NCI-H1092 treated with DMSO at 0.1 percent for 48 hours (cell line): ENCODE measurements around the gene BCAS3.

ENCODE experiments used
- DNase-seq: peaks from one replicate; lab custom pipeline; 2025; lab: John Stamatoyannopoulos, UW

BCAS3 gene

DNA sequence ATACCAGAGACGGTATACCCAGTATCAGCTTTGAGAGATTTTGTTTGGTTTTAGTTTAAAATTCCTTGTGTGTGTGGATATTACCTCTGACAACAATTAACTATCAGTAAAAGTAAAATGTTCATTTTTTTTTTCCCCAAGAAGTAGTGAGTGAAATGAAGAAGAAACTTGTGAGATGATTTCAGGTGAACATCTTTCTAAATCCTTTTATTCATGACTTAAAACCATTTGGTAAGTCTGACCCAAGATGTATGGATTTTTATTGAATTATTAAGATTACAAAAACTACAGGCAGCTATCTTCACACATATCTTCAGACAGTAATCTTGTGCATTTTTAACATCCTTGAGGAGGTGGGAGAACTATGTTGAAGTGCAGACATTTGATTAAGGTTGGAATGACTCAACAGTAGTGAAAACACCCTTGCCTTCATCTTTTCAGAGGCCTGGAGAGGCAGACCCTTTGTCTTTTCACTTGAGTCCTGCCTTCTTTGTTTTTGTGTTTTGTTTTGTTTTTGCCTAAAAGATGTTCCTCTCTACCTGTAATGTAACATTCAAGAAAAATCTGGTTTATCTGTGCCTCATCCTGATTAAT lies 481.7 kb downstream of the BCAS3 start:
- no peak for DNase-seq

DNA sequence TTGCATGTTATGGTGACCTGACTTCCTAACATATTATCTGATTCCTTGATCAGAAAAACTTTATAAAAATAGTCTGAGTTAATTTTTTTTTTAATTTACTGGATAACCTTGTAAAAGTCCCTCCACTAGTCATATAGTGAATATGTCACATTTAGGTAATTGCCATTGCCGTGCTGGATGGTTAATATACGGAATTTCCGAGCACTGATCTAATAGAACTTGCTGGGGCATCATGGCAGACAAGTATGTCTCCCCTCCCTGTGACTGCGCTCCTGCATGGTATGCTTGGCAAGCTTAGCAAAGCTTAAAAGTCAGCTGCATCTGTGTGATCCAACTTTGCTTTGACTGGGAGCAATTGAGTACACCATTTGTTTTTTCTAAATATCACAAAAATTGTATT lies 482.6 kb downstream of the BCAS3 start:
- no peak for DNase-seq

DNA sequence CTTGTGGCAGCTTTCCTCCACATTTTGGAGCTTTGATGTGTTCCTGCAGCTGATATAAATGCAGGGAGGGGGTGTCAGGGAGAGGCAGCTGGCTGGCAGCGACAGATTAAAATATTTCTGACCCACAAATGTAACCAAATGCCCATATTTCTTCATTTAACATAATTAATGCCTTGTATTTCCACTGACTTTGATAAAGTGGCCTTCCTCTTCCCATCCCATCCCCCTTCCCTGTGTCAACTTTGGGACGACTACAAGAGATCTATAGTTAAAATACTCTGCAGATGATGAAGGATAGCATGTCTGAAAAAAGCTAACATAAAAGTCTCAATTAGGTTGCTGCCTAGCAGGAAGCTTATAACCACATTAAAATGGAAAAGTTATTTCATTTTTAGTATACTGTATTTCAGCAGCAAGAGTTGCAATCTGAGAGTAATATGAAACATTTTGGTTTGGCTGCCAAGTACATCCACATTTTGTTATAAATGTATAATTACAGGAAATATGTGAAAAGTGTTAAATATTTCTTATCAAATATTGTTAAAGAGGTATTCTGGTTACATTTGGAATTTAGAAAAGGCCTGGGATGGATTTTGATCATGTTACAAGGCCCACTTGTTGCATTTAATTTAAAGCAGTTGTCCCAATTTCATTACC lies 483.3 kb downstream of the BCAS3 start:
- no peak for DNase-seq

DNA sequence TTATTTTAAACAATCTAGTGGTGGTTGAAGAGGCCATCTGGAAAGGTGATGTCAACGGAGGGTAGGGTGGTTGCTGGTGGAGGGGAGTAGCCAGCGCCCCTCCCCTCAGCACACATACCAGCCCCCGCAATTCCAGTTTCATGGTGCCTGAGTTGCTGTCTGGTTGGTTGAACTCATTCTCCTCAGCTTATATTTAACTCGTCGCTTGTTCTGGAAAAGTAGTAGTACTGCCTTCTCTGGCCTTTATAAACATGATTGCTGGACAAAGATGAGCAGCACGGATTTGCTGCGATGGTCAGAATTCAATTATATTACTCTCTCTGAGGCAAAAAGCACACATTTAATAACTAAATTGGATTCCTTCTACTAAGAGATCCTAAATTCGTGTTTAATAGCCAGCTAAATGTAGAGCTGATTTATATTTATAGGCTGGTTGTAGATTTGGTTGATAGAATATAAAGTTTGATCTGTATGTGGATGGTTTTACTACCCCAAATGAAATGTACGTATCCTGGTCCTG lies 484.0 kb downstream of the BCAS3 start:
- no peak for DNase-seq

DNA sequence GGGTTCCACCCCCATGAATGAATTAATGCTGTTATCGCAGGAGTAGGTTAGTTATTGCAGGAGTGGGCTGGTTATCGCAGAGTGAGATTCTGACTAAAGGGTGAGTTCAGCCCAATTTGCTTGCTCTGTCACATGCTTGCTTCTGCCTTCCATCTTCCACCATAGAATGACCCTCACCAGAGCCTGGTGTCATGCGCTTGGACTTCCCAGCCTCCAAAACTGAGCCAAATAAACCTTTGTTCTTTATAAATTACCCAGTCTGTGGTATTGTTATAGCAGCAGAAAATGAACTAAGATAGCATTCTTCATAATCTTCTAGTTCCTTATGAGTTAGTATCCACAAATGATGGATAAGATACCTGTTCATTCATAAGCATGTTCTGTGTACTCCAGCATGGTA lies 486.9 kb downstream of the BCAS3 start:
- no peak for DNase-seq

DNA sequence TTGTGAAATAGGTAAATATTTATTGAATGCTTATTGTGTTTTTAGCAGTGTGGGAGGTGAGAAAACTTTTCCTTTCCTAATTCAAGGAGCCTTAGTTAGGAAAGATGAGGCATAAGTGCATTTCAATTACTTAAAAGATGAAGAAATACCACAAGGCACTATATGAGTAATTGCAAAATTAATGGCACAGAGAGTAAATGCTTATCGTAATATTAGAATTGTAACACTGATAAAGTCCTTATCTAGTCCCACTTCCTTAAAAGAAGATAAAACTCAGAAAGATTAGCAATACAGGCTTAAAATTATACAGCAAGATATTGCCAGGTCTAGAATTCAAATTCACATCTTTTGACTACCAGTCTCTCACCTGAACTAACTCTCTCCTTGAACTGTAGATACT lies 489.4 kb downstream of the BCAS3 start:
- DNase-seq, result no peak

DNA sequence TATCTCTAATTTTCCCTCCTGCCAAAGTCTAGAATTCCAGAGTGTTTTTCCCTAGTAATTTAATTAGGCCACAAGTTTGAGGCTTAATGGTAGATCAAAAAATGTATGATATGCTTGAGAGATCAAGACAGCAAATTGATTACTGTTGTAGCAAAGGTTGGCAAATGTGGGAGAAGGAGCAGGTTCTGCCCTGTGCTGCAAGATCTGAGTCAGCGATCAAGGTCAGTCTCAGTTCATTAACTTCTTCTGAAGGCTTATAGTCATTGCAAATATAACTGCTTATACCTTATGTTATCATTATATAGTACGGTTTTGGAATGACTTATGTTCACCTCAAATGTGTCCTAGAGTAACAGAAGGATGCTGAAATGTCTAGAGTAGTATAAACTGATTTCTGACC lies 490.9 kb downstream of the BCAS3 start:
- no peak for DNase-seq

DNA sequence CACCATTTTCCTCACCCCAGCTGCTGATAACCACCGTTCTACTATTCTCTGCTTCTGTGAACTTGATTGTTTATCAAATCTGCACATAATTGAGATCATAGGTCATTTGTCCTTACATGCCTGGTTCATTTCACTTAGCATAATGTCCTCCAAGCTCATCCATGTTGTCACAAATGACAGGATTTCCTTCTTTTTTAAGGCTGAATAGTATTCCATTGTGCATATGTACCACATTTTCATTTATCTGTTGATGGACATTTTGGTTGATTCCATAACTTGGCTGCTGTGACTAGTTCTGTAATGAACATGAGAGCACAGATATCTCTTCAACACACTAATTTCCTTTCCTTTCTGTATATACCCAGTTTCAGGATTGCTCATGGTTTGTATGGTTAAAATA lies 496.7 kb downstream of the BCAS3 start:
- DNase-seq, result no peak

DNA sequence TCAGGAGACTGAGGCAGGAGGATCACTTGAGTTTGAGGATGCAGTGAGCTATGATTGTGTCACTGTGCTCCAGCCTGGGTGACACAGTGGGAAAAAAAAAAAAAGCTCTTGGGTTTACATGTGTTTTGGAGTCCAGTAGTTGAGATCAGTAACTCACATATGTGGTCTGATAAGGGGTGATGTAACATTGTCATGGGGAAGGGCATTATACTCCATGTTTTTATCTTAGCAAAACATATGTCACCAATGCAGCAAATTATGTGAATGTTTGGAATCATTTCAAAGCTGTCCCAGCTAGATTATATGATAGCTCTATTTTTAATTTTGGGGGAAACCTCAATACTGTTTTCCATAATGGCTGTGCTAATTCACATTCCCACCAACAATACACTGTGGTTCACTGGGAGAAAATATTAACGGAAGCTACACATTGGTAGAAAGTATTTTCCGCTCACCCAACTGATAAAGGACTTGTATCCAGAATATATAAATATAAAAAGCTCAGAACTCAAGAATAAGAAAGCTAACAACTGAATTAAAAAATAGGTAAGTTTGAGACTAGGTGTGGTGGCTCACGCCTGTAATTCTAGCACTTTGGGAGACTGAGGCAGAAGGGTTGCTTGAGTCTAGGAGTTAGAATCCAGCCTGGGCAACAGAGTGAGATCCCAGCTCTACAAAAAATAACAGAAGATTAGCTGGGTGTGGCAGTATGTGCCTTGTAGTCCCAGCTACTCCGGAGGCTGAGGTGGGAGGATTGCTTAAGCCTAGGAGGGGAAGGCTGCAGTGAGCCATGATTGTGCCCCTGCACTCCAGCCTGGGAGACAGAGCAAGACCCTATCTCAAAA lies 497.9 kb downstream of the BCAS3 start:
- no peak for DNase-seq

DNA sequence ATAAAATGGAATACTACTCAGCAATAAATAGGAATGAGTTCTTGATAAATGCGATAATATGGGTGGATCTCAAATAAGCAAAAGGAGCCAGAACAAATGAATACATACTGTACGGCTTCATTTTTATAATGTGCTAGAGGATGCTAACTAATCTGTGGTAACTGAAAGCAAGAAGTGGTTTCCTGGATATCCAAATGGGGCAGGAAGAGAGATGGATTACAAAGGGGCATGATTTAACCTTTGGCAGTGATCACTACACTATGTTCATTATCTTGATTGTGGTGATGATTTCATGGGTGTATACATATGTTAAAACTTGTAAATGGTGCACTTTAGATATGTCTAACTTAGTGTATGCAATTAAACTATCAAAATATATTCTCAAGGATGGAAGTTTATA lies 499.7 kb downstream of the BCAS3 start:
- DNase-seq, result no peak

DNA sequence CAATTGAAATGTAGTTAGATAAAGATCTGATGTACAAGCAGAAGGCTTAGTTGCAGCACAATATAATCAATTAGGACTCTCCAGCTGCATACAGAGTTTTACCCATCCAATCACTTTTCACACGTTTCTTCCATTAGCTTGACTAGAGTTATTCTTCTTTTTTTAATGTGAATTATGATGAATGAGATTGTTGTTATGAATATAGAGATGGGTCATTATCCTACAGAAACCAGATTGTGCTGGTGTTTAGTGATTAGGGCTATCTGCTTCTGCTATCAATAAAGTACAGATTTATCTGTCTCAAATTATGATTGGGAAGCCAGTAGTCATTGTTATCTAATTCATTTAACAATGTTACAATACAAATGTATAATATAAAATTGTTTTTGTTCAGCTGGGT lies 500.6 kb downstream of the BCAS3 start:
- no peak for DNase-seq

DNA sequence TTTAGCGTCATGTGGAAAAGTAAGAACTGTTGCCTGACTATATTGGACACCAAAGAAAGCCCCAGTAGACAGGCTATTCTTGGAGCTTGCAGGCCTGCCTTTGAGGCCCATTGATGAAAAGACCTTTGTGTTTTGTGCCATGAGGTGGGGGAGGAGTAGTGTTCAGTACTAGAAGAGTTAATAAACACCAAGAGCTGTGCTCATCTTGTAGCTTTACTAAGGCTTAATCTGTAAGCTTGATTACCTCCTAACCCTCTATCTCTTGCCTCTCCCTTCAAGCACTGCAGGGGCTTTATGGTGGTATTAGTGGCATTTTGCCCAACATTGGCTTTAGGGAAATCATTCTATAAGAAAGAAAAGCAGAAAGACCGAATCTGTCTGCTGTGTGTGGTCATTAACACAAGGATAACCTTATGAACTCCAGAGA lies 501.7 kb downstream of the BCAS3 start:
- DNase-seq, result peak; percentile 41

DNA sequence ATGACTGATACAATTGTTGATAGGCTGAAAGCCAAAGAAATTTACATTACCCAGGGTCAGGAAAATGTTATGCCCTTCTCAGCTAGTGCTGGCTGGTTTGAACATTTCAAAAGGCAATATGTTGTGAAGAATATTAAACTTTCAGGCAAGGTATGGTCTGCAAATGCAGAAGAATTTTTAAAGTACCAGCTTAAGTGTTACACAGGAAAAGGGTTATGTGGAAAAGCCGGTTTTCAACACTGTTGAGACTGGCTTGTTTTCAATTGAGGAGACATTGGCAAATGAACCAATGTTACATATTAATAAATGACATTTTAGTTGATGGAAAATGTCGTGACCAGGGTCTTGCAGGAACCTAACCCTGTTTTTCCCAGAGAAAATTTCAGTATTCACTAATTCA lies 506.1 kb downstream of the BCAS3 start:
- DNase-seq, result no peak

DNA sequence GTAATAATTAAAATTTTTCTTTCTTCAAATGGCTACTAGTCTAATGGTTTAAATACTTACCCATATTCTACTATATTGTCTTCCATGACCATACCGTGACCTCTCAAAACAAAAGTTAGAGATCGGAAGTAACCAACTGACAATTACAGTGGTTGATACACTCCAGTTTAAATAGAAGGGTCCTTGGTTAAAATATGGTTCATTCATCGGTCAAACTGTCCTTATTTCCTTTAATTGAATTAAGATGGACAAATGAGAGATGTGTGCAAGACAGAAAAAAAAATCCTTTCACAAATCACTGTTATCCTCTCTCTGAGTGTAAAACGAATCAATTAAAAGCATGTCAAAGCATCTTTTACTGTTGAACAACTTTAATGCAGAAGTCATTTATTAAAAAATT lies 507.7 kb downstream of the BCAS3 start:
- no peak for DNase-seq

DNA sequence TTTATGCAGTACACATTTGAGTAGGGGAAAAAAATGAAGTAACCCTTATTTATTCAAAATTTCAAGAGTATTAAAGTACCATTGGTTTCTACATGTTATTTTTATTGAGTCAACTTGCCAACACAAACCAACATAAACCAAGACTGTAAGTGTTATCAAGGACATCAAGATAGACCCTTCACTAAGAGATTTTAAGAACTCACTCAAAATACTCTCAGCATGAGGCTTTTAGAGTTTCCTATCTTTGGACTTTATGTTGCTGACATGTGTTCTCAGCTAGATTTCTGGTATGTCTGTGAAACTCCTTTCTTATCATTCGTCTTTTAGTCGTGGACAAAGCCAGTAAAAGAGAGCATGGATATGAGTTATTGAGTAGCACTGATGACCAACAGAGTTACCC lies 509.4 kb downstream of the BCAS3 start:
- no peak for DNase-seq

DNA sequence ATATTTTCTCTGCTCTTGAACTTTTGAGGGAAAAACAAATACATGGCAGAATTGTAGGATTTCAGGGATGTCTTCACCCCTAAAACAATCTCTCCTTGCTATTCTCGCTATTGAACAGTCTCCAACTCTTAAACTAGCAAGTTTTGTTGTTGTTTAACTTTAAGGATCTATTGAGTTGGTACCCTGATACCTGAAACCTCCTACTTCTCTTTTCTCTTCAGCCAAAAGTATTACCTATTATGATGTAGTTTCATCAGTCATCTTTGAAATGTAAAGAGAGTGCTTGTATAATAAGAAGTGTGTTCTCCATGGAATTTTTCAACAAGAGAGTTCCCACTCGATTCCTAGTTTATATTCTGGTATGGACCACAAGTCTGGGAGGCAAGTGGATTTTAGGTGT lies 510.4 kb downstream of the BCAS3 start:
- DNase-seq, result no peak

DNA sequence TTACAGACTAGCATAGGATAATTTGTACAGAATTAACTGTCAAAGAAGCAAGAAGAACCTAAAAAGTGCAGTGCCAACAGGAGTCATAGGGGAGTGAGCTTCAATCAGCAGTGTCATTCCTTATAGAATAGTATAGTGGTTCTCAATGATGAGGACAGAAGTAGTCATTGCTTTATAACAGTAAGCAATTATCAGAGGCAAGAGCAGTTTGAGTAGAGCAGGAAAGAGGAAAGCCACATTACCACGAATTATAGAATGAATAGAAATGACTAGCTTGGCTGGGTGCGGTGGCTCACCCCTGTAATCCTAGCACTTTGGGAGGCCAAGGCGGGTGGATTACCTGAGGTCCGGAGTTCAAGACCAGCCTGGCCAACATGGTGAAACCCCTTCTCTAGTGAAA lies 512.3 kb downstream of the BCAS3 start:
- DNase-seq, result no peak

DNA sequence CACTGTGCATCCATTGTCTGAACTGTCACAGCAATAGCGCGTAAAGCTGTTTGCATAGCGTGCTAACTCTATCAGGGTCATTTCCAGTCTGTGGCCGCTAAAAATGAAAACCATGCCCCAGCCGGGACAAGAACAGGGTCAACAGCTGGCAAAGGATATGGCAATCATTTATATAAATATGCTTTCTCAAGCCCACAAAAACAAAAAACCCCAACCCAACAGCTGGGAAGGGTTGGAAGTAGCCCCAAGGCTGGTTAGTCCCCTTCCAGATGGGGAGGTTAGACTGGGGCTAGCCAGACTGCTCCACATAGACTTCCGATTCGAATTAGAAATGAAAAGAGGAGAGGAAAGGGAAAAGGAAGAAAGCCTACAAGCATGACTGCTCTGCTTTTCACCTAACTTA lies 518.7 kb downstream of the BCAS3 start:
- no peak for DNase-seq

DNA sequence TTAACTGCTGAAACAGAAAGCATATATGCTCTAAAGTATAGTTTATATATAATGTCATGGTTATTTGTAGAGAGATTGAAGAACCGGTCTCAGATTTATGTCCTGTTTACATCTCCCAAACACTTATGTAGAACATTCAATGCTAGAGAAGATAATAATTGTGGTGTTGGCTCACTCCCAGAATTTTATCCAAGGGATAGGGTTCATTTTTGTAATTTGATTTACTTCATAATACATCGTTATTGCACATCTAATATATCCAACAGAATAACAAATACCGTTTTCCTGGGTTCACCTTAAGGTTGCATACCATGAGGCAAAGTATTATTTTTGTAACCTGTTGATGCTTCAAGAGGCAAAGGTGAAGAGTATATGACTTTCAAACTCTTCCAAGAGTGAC lies 519.1 kb downstream of the BCAS3 start:
- DNase-seq, result no peak

DNA sequence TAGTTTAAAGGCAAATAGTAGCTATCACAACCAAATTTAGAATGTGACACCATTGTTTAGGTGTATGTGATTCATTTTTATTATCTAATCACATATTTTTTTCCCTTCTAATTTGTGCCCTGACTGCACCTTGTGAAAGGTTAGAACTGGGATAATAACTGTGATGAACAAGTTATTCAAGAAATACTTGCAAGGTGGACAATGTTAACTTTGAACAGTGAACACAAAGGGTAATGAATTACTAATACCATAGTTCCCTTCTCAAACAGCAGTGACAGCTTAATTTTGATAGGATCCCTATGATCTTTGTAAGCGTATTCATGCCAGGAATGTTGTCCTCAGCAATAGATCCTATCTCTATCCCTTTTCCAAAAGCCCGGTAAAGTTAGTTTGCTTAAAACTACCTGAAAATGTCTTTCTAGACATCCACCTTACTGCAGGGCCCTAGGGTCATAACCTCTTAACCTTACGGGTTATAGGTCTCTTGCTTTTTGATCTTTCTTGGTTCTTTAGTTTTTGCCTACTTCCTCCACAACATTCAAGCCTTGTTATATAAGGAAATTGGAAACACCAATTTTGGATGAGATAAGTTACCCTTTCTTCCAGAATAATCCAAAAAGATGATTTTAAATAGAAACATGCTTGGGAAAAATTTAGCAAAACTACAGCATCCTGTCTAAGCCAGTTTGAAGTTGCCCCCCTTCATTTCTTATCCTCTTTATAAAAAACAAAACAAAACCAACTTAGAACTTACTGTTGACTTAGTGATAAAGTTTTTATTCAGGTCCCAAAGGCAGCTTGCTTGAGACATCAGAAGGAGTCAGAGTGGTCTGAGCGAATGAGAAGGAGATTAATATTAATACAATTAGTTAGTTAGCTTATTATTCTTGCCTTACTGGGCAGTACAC lies 522.0 kb downstream of the BCAS3 start:
- no peak for DNase-seq

DNA sequence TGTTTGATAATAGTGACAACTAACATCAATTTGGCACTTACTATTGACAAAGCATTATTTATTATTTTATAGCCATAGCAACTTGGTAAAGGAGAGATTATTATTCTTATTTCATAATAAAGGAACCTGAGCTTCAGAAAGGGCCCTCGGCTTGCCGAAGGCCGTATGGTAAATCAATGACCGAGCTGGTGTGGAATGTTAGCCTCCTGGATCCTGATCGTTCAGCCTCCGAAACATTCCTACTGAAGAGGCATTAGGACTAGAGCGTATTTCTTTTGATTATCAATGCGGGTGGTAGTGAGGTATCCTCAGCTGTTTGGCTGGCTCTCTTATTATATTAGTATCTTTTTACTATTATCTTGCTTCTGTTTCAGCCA lies 522.7 kb downstream of the BCAS3 start:
- no peak for DNase-seq

DNA sequence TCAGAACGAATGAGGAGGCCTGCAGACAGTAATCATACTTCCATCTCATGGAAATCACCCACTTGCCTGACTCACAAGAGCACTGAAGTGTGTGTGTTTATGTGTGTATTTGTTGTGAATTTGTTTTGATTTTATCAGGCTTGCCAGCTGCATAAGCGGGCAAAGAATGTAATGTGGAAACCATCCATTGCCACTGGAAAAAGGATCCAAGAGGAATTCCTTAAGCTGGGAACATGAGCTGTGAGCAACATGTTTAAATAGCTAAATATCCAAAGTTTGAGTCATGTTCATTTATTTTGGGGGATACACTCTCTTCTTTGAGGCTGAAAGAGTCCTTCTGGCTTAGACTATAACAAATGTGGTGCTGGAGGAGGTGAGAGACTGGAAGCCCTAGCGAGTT lies 523.6 kb downstream of the BCAS3 start:
- no peak for DNase-seq
